ENCODE measurements around the gene IRAK4. TPM values are rescaled to one million over a fixed set of nuclear protein-coding genes. Genes with fewer than 3 reads are reported as not detected.

IRAK4 gene
- total and polyA plus RNA-seq, 2 experiments from 2014 or later: 3.9 to 12.9 TPM

- no peak for TF ChIP-seq ZNF462 (CRISPR knock-in tag; IDR thresholded peaks at IDR 0.05)
- TF ChIP-seq NANOG (IDR thresholded peaks at IDR 0.05; ENCODE audit: borderline replicate concordance): no peak
- TF ChIP-seq EZH2phosphoT487 (IDR thresholded peaks at IDR 0.05; ENCODE audit: unreplicated experiment): no peak
- TF ChIP-seq JUNB (IDR thresholded peaks at IDR 0.05; ENCODE audit: unreplicated experiment): no peak
- no peak for TF ChIP-seq EZH2 (IDR thresholded peaks at IDR 0.05; ENCODE audit: low read depth, unreplicated experiment)
- no peak for TF ChIP-seq POLR2AphosphoS5 (IDR thresholded peaks at IDR 0.05; ENCODE audit: low read depth)
- TF ChIP-seq ZNF331 (CRISPR knock-in tag; IDR thresholded peaks at IDR 0.05; ENCODE audit: low read depth): no peak
- TF ChIP-seq CREB1 (CRISPR knock-in tag; IDR thresholded peaks at IDR 0.05; ENCODE audit: low read depth): no peak
- TF ChIP-seq CTCF (conservative IDR thresholded peaks at IDR 0.05; ENCODE audit: low read depth in 2 of 2): no peak
- TF ChIP-seq STAT1 (IDR thresholded peaks at IDR 0.05; ENCODE audit: unreplicated experiment): no peak
- no peak for TF ChIP-seq ETS1 (IDR thresholded peaks at IDR 0.05)
- TF ChIP-seq ZNF114 (CRISPR knock-in tag; IDR thresholded peaks at IDR 0.05): no peak
These were observed 57.4 kb downstream of the IRAK4 start (continued) for GRCh38 chr12:43816168-43816567.

All from GM23338 (cell line).